Vagina (tissue), 2 donors: Measurements from ENCODE around the gene POU2AF3.

Experiments
- POLR2A ChIP-seq, 2 donors: fragments of 450-650 bp; IDR thresholded peaks; one replicate each; pipeline ENCODE4 v1.6.1; 2017; ENCODE audit warnings: antibody characterized with exemption in 2 of 2, mild to moderate bottlenecking in 2 of 2, moderate library complexity in 2 of 2
- TF ChIP-seq, protein P1 (sequence below), 3 experiments: fragments of 450-650 bp in 2 of 3; fragments of 200-600 bp in 1 of 3; sonication (generic) in 1 of 3; IDR thresholded peaks; one replicate each; pipeline ENCODE4 v1.5.1; 2017 to 2019; ENCODE audit warnings: antibody characterized with exemption in 3 of 3, mild to moderate bottlenecking in 2 of 3, moderate library complexity in 2 of 3

DNA sequence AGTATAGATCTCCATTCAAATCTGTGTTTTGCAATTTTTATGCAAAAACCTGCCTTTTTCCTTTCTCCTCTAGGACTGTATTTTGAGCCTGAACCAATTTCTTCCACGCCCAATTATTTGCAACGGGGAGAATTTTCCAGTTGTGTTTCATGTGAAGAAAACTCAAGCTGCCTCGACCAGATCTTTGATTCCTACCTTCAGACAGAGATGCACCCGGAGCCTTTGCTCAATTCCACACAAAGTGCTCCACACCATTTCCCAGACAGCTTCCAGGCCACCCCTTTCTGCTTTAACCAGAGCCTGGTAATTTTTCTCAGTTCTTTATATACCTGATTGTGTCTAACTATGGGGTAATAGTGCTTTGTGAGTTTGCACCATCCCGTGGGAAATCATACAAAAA lies 8.0 kb downstream of the POU2AF3 start:
- TF ChIP-seq, protein P1, sequence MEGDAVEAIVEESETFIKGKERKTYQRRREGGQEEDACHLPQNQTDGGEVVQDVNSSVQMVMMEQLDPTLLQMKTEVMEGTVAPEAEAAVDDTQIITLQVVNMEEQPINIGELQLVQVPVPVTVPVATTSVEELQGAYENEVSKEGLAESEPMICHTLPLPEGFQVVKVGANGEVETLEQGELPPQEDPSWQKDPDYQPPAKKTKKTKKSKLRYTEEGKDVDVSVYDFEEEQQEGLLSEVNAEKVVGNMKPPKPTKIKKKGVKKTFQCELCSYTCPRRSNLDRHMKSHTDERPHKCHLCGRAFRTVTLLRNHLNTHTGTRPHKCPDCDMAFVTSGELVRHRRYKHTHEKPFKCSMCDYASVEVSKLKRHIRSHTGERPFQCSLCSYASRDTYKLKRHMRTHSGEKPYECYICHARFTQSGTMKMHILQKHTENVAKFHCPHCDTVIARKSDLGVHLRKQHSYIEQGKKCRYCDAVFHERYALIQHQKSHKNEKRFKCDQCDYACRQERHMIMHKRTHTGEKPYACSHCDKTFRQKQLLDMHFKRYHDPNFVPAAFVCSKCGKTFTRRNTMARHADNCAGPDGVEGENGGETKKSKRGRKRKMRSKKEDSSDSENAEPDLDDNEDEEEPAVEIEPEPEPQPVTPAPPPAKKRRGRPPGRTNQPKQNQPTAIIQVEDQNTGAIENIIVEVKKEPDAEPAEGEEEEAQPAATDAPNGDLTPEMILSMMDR (IDR thresholded peaks at IDR 0.05): no peak
- no peak for TF ChIP-seq POLR2A (IDR thresholded peaks at IDR 0.05)
